ENCODE data around the gene PCYOX1L.

DNA sequence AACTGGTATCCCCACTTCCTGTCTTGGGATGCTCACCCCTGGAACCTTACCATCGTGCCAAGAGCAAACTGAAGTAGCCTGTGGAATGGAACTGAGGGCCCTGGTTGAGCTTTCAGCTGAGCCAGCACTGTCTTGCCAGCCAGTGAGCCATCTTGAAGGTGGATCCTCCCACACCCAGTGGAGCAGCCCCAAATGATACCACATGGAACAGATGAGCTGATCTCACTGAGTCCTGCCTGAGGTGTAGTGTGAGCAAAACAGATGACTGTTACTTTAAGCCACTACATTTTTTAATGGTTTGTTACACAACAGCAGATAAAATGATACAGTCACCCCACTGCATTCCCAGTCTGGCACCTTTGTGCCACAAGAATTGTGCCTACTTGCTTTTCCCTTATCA is 2.2 kb upstream of the PCYOX1L start:
- no peak for TF ChIP-seq TARDBP (IDR thresholded peaks at IDR 0.05)
- TF ChIP-seq, protein P1, sequence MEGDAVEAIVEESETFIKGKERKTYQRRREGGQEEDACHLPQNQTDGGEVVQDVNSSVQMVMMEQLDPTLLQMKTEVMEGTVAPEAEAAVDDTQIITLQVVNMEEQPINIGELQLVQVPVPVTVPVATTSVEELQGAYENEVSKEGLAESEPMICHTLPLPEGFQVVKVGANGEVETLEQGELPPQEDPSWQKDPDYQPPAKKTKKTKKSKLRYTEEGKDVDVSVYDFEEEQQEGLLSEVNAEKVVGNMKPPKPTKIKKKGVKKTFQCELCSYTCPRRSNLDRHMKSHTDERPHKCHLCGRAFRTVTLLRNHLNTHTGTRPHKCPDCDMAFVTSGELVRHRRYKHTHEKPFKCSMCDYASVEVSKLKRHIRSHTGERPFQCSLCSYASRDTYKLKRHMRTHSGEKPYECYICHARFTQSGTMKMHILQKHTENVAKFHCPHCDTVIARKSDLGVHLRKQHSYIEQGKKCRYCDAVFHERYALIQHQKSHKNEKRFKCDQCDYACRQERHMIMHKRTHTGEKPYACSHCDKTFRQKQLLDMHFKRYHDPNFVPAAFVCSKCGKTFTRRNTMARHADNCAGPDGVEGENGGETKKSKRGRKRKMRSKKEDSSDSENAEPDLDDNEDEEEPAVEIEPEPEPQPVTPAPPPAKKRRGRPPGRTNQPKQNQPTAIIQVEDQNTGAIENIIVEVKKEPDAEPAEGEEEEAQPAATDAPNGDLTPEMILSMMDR (IDR thresholded peaks at IDR 0.05 in 2 of 3, conservative IDR thresholded peaks at IDR 0.05 in 1 of 3; ENCODE audit: insufficient read depth in 2 of 3, low read depth in 1 of 3, low read length in 3 of 3), result no peak
- TF ChIP-seq MEF2A (IDR thresholded peaks at IDR 0.05; ENCODE audit: control insufficient read depth, low read depth, low read length), result no peak

All from K562 (cell line).